Measurements from ENCODE around the gene CTTNBP2NL.

DNA sequence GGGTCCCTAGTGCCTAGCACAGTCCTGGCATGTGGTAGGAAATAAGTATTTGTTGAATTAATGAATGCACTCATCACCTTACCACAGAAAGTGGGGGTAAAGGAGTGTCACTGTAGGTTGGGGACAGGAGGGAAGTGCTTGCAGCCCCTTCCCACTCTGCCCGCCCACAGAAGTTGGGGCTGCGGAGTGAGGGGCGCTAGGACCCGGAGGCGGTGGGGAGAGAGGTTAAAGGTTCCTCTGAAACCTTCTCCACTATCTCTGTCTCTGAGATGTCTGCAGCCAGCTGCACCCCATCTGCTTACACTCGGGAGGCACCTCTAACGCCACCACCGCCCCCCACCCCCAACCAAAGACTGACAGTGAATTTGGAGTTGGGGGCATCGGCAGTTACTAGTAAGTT lies 111.3 kb downstream of the CTTNBP2NL start:
- TF ChIP-seq, protein P1, sequence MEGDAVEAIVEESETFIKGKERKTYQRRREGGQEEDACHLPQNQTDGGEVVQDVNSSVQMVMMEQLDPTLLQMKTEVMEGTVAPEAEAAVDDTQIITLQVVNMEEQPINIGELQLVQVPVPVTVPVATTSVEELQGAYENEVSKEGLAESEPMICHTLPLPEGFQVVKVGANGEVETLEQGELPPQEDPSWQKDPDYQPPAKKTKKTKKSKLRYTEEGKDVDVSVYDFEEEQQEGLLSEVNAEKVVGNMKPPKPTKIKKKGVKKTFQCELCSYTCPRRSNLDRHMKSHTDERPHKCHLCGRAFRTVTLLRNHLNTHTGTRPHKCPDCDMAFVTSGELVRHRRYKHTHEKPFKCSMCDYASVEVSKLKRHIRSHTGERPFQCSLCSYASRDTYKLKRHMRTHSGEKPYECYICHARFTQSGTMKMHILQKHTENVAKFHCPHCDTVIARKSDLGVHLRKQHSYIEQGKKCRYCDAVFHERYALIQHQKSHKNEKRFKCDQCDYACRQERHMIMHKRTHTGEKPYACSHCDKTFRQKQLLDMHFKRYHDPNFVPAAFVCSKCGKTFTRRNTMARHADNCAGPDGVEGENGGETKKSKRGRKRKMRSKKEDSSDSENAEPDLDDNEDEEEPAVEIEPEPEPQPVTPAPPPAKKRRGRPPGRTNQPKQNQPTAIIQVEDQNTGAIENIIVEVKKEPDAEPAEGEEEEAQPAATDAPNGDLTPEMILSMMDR (IDR thresholded peaks at IDR 0.05; ENCODE audit: poor library complexity), result no peak
- TF ChIP-seq EZH2 (IDR thresholded peaks at IDR 0.05; ENCODE audit: borderline replicate concordance), result no peak
- TF ChIP-seq EZH2phosphoT487 (IDR thresholded peaks at IDR 0.05; ENCODE audit: low read depth, severe bottlenecking, unreplicated experiment), result no peak
